GM12892 (cell line): ENCODE measurements around the gene MKRN1.

ENCODE experiments used
- POLR2A ChIP-seq: IDR thresholded peaks from 2 replicates; pipeline ENCODE4 v1.6.1; 2011; ENCODE audit warnings: low read depth, low read length, control low read depth
- POLR2AphosphoS5 ChIP-seq: IDR thresholded peaks from 2 replicates; pipeline ENCODE4 v1.6.1; 2011; ENCODE audit warnings: low read depth, low read length, control low read depth
- TAF1 ChIP-seq: IDR thresholded peaks from 2 replicates; pipeline ENCODE4 v1.6.1; 2011; ENCODE audit warnings: low read depth, mild to moderate bottlenecking, control low read depth, low read length, borderline replicate concordance

- TF ChIP-seq POLR2A (no peak), TAF1 (no peak), POLR2AphosphoS5 (no peak)
Measured at GRCh38 chr7:140484479-140484878, 5.2 kb upstream of the MKRN1 start.
